ENCODE measurements around the gene FYB1. TPM values are rescaled to one million over a fixed set of nuclear protein-coding genes. Genes with fewer than 3 reads are reported as not detected.

The FYB1 gene
- polyA plus RNA-seq, 3 donors: 75.3 to 141 (median 118) TPM

GRCh38 chr5:39249069-39249468 is 29.7 kb upstream of the FYB1 start:
- no peak for TF ChIP-seq CTCF (IDR thresholded peaks at IDR 0.05)
- Mint-ChIP-seq H3K36me3 (peaks cover 63 to 65% of the 10 kb centered on the region in 2 donors), H3K27ac (peak overlapping the region in 3 of 7 donors; percentile 2 to 79 (median 53)), H3K27me3 (ENCODE audit: low read depth in 3 of 3) (peaks cover 0 to 2% (median 1%) of the 10 kb centered on the region in 3 donors), H3K4me3 (no peak overlapping the region), H3K9me3 (peaks cover 16 to 39% (median 25%) of the 10 kb centered on the region in 7 donors), H3K4me1 (peaks cover 16% of the 10 kb centered on the region)
- Histone ChIP-seq H3K36me3 (replicated peaks in 1 of 2; ENCODE audit: control insufficient read depth in 1 of 2, insufficient read depth in 2 of 2, low read length in 2 of 2) (peaks cover 37 to 65% of the 10 kb centered on the region in 2 donors), H3K4me2 (replicated peaks; ENCODE audit: extremely low read depth, low read length, poor library complexity, severe bottlenecking) (no peak overlapping the region), H3K27me3 (ENCODE audit: control insufficient read depth in 2 of 2, insufficient read depth in 2 of 2, low read length in 2 of 2) (no peaks in the 10 kb centered on the region), H4K20me1 (ENCODE audit: insufficient read depth, low read length) (no peaks in the 10 kb centered on the region), H3K79me2 (ENCODE audit: insufficient read depth, low read length) (peaks cover 35% of the 10 kb centered on the region), H2AFZ (ENCODE audit: insufficient read depth, low read depth, low read length, poor library complexity, severe bottlenecking) (no peak overlapping the region), H3K9ac (ENCODE audit: insufficient read depth, low read length, poor library complexity, severe bottlenecking) (no peak overlapping the region), H3K9me3 (replicated peaks in 1 of 2; ENCODE audit: control insufficient read depth in 1 of 2, insufficient read depth in 1 of 2, low read length in 2 of 2) (peaks cover 10 to 16% of the 10 kb centered on the region in 2 donors), H3K4me3 (replicated peaks in 1 of 3; ENCODE audit: low read depth in 2 of 3, low read length in 3 of 3) (no peak overlapping the region), H3K4me1 (ENCODE audit: control insufficient read depth in 1 of 2, insufficient read depth in 2 of 2, low read length in 2 of 2) (peaks cover 5 to 18% of the 10 kb centered on the region in 2 donors), H3K27ac (ENCODE audit: low read depth in 1 of 2, low read length in 2 of 2) (no peak overlapping the region)
- DNase-seq: no peak
- 100% methylated on average over 1 of the region's 1 CpG for WGBS (ENCODE audit: insufficient coverage)
- intact Hi-C loops (cut with micrococcal nuclease): no loop called here

DNA sequence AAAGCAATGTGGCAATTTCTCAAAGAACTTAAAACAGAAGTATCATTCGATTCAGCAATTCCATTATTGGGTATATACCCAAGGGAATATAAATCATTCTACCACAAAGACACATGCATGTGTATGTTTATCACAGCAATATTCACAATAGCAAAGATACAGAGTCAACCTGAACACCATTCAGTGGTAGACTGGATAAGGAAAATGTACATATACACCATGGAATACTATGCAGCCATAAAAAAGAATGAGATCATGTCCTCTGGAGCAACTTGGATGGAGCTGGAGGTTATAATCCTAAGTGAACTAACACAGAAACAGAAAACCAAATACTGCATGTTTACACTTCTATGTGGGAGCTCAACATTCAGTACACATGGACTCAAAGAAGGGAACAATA is 21.4 kb upstream of the FYB1 start:
- no peak overlapping the region for H3K4me3 Mint-ChIP-seq
- H3K9ac ChIP-seq (ENCODE audit: insufficient read depth, low read length, poor library complexity, severe bottlenecking): no peak overlapping the region
- H3K4me2 ChIP-seq (replicated peaks; ENCODE audit: extremely low read depth, low read length, poor library complexity, severe bottlenecking): no peak overlapping the region
- H3K27me3 Mint-ChIP-seq (ENCODE audit: low read depth in 3 of 3): peaks cover 0 to 1% (median 0%) of the 10 kb centered on the region in 3 donors
- WGBS (ENCODE audit: insufficient coverage): no CpG with 5 or more reads among the region's 1 CpG
- no peak overlapping the region for H3K27ac ChIP-seq (ENCODE audit: low read depth in 1 of 2, low read length in 2 of 2)
- no peaks in the 10 kb centered on the region for H3K9me3 ChIP-seq (replicated peaks in 1 of 2; ENCODE audit: control insufficient read depth in 1 of 2, insufficient read depth in 1 of 2, low read length in 2 of 2)
- TF ChIP-seq CTCF (IDR thresholded peaks at IDR 0.05): no peak
- H3K36me3 ChIP-seq (replicated peaks in 1 of 2; ENCODE audit: control insufficient read depth in 1 of 2, insufficient read depth in 2 of 2, low read length in 2 of 2): peaks cover 8 to 15% of the 10 kb centered on the region in 2 donors
- no peak overlapping the region for H3K4me3 ChIP-seq (replicated peaks in 1 of 3; ENCODE audit: low read depth in 2 of 3, low read length in 3 of 3)
- peaks cover 11 to 18% of the 10 kb centered on the region in 2 donors for H3K4me1 ChIP-seq (ENCODE audit: control insufficient read depth in 1 of 2, insufficient read depth in 2 of 2, low read length in 2 of 2)
- H4K20me1 ChIP-seq (ENCODE audit: insufficient read depth, low read length): peaks cover 14% of the 10 kb centered on the region
- intact Hi-C loops (cut with micrococcal nuclease): no loop called here
- H2AFZ ChIP-seq (ENCODE audit: insufficient read depth, low read depth, low read length, poor library complexity, severe bottlenecking): no peak overlapping the region
- H3K4me1 Mint-ChIP-seq: peaks cover 20% of the 10 kb centered on the region
- peaks cover 11% of the 10 kb centered on the region for H3K79me2 ChIP-seq (ENCODE audit: insufficient read depth, low read length)
- H3K27ac Mint-ChIP-seq: no peak overlapping the region
- peaks cover 5 to 27% (median 13%) of the 10 kb centered on the region in 7 donors for H3K9me3 Mint-ChIP-seq
- peaks cover 26 to 31% of the 10 kb centered on the region in 2 donors for H3K36me3 Mint-ChIP-seq
- no peak for DNase-seq
- H3K27me3 ChIP-seq (ENCODE audit: control insufficient read depth in 2 of 2, insufficient read depth in 2 of 2, low read length in 2 of 2): no peaks in the 10 kb centered on the region

Measured in CD14-positive monocyte (primary cell).